ENCODE data around the gene KPNA1.
"Not testable (repeated sequence)": the region's sequence is repeated elsewhere in the genome, so short reads cannot be mapped to it uniquely, and the experiment has no call there.

Gene KPNA1

DNA sequence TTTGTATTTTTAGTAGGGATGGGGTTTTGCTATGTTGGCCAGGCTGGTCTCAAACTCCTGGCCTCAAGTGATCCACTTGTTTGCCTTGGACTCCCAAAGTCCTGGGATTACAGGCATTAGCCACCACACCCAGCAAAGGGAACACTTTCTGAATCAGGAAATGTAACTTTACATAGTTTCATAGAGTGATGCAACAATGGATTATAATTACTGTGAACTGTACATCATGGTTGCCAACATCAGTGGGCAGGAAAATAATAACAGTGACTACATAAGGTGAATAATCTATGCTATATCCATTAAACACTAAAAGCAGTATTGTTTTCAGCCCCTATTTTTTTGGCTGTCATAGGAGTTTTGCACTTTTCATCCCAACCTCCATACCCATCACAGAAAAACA is 5.0 kb upstream of the KPNA1 start:
- no peak for DNase-seq

DNA sequence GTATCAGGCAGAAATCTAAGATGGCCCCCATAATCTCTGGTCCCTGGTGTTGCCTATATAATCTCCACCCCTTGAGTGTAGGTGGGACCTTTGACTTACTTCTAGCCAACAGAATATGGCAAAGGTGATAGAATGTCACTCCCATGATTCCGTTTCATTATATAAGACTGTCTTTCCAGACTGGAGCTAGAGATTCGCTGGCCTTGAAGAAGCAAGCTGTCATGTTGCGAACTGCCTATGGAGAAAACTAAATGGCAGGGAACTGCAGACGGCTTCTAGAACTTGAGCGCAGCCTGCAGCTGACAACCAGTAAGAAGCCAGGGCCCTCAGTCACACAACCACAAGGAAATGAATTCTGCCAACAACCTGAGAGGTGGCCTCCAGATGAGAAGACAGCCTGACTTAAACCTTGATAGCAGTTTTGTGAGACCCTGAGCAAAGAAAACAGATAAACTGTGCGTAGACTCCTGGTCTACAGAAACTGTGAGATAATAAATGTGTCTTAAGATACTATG is 2.2 kb upstream of the KPNA1 start:
- no peak for DNase-seq

DNA sequence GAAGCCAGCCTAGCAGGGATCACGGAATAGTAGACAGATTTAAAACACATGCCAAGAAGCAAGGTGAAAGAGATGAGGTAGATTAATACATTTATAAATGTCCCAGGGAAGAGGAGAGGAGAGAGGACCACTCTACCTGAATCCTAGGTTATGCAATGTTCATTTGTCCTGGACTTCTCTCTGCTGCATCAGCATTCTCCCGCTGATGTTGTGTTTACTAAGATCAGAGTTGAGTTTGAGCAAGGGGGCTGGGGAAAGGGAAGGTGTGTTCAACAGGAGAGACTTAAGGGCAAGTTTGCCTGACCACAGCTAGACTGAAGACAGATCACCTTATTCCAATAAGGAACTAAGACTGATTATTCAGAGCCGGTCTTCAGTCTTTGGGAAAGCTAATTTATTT is 1.1 kb upstream of the KPNA1 start:
- DNase-seq = no peak

DNA sequence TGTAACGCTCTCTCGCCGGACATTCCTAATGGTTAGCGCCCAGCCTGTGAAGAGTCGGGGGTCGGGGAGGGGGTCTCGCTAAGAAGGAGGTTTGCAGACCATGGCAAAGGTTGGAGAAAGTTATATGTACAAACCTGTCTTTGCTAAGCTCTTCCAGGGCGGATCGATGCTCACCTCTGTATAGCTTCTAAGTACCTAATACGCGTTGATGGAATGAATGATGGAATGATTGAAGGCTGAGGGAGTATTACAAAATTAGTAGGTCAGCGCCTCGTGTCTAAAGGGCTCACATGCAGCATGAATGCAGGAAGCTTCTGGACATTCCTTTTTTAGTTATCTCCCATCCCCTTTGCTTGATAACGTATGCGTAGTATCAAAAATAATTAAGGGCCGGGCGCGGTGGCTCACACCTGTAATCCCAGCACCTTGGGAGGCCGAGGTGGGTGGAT is 305 bp upstream of the KPNA1 start:
- no peak for DNase-seq

DNA sequence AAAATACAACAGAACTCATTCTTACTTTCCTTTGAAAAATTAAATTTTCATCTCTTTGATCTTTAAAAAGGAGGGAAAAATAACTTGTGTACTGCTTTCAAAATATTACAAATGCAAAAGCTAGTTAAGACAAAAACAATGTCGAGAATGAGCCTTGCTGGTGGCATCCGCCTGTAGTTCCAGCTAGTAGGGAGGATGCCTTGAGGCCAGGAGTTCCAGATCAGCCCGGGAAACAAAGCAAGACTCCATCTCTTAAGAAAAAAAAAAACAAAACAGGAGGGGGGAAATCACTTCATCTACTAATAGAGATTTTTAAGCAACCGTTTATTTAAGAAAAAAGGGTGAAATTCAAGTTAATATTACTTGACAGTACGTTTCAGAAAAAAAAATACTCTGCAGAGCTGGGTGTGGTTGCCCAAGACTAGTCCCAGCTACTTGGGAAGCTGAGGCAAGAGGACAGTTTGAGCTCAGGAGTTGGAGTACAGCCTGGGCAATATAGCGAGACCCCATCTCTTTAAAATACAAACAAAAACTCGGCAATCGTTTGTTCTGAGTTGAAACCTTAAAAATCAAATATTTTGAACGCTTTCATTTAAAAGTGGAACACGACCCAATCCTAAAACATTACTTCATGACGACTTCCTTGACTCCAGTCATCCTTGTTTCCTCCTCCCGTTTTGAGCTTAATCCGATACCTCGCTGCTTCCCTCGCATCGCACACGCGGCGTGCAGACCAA is 1.2 kb downstream of the KPNA1 start:
- DNase-seq = no peak

DNA sequence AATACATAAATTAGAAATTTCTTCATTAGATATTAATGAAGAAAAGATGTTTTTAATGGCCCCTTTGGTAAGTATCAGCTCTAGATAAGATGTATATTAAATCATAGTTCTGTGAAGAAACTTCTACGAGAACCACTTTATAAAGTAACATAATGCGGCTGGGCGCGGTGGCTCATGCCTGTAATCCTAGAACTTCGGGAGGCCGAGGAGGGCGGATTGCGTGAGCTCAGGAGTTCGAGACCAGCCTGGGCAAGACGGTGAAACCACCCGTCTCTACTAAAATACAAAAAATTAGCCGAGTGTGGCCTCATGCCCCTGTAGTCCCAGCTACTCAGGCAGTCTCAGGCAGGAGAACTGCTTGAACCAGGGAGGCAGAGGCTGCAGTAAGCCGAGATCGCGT is 2.5 kb downstream of the KPNA1 start:
- no peak for DNase-seq

DNA sequence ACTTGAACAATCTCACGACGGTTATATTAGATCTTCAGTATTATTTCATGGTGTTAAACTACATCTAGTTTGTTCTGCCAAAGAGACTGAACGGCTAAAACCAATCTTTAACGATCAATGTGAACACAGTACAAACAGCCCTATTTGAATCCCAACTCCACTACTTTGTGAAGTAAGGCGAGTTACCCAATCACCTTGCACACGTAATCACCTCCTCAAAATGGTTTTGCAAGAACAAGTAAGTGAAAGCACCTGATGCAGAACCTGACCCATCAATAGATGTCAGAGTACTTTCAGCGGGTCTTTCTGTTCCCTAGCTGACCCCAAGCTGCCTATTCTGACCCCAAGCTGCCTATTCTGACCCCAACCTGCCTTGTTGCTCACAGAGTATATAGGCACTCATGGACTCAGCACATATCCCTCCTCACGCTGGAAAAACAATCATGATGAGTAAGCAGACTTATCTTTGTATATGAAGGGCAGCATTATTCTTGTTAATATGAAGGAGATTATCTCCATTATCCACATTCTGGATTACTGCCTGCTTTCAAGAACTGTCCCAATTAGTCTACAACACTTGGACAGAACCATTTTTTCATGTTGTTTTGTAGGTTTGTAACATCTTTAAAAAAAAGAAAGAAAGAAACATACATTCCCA is 3.7 kb downstream of the KPNA1 start:
- no peak for DNase-seq

DNA sequence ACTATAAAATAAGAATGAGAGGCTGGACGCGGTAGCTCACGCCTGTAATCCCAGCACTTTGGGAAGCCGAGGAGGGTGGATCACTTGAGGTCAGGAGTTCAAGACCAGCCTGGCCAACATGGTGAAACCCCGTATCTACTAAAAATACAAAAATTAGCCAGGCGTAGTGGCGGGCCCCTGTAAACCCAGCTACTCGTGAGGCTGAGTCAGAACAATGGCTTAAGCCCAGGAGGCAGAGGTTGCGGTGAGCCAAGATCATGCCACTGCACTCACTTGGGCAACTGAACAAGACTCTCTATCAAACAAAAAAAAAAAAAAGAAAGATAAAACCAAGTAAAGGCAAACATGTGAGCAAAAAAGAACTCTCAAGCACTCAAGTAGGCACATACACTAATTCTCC is 5.8 kb downstream of the KPNA1 start:
- DNase-seq = not testable (repeated sequence)

DNA sequence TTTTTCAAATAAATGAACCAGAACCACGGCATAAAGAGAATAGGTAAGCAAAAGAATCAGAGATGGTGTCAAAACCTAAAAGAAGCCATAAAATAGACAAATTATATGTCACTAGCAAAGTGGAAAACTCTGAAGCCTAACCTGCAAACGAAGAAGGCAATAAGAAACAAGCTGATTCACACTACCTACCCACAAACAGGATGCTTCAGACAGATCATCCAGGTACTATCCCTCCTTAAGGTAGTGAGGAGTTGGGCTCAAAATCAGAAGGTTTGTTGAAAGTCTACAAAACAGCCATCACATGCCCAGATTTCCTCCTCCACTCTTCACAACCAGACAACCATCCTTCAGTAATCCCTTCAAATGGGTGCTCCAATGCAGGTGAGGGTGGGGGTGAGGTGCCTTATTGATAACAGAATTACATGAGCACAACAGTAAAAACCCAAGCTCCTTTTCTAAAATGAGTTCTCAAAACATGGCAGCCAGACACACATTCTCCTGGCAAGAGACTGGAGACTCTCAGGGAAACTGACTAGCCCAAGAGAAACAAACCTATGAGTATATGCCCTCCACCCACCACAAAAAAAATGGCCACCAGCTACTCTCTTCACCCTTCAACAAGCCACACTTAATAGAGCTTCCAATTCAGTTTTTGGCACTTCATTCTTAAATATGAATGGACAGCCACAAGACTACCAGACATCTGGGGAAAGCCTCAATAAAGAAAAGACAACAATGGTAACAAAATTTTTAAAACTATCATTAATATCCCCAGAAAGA is 6.4 kb downstream of the KPNA1 start:
- no peak for DNase-seq

DNA sequence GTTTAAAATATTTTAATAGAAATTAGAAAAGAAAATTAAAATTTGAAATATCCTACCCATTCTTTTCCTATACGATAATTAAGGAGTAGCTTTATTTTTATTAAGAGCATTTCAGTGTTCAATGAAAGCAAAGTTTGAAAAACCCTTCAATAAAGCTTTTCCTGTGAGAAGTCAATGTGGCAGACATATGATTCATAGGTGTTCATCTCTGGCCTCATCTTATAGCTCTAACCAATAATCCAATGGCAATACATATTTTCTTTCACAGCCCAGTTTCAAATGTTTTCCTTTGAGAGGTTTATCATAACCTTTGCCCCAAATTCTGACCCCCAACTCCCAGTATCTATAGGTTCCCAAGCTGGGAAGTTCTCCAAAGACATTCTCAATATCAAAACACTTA is 8.3 kb downstream of the KPNA1 start:
- no peak for DNase-seq

DNA sequence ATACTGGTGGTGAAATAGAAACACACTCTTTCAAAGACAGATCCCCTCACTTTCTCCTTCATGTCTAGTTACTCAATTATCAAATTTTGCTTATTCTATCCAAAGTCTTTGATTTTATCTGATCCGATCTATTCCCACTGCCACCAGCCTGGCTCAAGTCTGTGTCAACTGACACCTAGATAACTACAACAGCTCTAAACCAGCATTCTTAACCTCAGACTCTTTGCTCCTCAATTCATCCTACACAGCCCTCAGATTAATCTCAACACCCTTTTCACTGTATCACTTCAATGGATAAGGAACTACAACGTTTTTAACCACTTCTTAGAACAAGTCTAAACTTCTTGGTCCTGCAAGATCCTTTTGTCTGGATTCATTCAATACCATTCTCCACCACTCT is 9.1 kb downstream of the KPNA1 start:
- DNase-seq = no peak

DNA sequence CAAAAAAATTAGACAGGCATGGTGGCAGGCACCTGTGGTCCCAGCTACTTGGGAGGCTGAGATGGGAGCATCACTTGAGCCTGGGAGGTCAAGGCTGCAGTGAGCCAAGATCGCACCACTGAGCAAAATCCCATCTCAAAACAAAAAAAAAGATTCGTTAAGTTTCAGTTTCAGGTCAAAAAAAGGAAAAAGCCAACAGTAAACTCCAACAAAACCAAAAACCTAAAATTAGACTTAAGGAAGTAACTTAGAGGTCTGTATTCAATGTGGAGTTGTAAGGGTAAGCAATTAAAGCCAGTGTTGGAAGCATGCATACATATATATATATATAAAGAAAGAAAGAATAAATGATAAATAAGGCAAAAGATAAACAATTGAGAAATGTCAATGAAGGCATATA is 11.8 kb downstream of the KPNA1 start:
- no peak for DNase-seq

DNA sequence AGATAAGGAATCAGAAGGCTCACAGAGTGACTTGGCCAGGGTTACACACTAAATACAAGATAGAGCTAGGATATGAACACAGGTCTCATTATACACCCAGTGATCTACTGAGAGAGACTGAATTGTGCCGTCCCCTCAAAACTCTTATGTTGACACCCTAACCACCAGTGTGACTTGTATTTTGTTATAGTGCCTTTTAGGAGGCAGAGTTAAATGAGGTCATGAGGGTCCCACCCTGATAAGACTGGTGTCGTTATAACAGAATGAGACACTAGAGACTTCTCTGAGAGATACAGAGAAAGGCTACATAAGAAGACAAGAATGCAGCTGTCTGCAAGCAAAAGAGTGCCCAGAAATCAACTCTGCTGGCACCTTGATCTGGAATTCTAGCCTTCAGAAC is 12.6 kb downstream of the KPNA1 start:
- no peak for DNase-seq

DNA sequence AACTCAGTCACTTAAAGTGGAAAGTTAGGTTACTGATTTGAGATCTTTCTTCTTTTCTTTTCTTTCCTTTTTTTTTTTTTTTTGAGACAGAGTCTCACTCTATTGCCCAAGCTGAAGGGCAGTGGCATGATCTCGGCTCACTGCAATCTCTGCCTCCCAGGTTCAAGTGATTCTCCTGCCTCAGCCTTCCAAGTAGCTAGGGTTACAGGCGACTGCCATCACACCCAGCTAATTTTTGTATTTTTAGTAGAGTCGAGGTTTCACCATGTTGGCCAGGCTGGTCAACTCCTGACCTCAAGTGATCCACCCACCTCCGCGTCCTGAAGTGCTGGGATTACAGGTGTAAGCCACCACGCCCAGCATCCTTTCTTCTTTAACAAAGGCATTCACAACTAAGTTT is 13.8 kb downstream of the KPNA1 start:
- not testable (repeated sequence) for DNase-seq

DNA sequence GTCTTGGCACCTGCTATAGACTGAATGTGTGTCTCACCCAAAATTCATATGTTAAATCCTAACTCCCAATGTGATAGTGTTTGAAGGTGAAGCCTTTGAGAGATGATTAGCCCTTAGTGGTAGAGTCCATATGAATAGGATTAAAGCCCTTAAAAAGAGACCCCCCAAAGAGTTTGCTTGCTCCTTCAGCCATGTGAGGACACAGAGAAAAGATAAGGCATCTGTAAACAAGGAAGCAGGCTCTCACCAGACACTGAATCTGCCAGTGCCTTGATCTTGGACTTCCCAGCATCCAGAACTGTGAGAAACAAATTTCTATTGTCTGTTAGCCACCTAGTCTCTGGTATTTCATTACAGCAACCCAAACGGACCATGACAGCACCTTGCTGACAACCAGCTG is 16.6 kb downstream of the KPNA1 start:
- no peak for DNase-seq

DNA sequence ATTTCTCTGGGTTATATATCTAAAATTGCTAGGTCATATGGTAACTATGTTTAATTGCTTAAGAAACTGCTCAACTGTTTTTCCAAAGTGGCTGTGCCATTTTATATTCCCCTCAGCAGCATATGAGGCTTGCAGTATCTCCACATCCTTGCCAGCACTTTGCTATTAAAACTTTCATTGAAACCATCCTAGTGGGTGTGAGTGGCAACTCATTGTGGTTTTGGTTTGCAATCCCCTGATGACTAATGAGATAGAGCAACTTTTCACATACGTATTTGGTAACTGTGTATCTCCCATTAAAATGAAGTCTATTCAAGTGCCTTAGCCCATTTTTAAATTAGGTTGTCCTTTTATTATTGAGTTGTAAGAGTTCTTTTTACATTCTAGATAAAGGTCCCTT is 17.3 kb downstream of the KPNA1 start:
- DNase-seq = peak; percentile 30

DNA sequence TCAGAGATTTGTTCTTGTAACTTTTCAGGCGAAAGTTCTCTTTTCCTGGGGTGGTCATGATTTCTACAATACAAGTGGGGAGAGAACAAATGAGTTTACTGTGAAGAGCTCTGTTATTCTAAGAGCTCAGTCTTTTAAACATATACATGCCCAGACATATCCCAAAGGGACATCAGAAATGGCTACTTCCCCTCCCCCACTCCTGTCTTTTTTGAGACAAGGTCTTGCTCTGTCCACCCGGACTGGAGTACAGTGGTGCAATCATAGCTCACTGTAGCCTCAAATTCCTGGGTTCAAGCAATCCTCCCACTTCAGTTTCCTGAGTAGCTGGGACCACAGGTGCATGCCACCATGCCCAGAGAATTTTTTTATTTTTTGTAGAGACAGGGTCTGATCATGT is 18.2 kb downstream of the KPNA1 start:
- no peak for DNase-seq

DNA sequence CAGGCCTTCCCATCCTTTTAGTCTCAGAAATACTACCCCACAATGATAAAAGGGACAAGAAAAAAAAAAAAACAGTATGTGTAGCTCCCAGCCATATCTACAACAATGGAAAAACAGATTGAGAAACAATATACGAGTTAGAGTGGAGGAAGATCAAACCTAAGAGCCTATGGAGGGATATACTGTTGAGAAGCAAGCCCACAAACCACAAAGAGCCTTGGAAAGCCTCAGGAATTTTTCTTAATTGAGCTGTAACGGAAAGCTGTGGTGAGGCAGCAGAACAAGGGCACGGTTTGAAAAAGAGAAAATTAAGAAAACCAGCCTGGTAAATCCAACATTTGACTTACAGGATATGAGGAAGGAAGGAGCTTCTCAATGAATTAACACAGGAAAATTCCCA is 21.4 kb downstream of the KPNA1 start:
- no peak for DNase-seq

DNA sequence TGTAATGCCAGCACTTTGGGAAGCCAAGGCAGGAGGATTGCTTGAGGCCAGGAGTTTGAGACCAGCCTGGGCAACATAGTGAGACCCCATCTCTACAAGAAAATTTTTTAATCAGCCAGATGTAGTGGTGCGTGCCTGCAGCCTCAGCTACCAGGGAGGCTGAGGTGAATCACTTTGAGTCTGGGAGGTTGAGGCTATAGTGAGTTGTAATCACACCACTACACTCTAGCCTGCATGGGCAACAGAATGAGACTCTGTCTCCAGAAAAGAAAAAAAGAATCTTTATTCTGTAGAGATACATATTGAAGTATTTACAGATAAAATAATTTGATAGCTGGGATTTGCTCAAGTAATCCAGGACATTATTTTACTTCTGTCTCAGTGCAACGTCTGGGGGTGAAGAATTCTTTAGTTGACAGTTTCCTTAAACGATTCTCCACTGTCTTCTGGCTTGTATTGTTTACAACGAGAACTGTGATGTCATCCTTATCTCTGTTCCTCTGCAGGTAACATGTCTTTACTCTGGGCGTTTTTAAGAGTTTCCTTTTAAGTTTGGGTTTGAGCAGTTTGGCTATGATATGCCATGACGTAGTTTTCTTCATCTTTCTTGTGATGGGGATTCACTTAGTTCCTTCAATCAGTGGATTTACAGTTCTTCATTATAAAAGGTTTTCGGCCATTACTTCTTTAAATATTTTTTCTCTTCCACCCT is 26.3 kb downstream of the KPNA1 start:
- DNase-seq = no peak

DNA sequence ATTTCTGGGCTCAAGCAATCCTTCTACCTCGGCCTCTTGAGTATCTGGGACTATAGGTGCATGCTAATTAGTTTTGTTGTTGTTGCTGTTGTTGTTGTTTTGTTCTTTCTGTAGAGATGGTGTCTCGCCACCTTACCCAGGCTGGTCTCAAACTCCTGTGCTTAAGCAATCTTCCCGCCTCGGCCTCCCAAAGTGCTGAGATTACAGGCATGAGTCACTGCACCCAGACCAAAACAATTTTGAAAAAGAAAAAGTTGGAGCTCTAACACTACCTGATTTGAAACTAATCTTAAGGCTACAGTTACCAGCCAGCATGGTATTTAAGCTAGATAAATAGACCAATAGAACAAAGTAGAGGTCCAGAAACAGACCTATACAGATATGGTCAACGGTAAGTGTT is 29.8 kb downstream of the KPNA1 start:
- no peak for DNase-seq

DNA sequence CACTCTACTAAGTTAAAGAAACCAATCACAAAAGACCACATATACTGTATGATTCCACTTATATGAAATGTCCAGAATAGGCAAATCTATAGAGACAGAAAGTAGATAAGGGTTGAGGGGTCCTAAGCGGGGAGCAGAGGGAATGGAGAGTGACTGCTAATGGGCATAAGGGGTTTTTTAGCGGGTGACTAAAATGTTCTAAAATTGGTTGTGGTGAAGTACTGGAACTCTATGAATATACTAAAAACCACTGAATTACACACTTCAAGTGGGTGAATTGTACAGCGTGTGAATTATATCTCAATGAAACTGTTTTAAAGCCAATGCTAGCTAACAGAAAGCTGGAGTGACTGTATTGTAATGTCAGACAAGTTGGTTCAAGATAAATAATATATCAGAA is 33.3 kb downstream of the KPNA1 start:
- DNase-seq = no peak

DNA sequence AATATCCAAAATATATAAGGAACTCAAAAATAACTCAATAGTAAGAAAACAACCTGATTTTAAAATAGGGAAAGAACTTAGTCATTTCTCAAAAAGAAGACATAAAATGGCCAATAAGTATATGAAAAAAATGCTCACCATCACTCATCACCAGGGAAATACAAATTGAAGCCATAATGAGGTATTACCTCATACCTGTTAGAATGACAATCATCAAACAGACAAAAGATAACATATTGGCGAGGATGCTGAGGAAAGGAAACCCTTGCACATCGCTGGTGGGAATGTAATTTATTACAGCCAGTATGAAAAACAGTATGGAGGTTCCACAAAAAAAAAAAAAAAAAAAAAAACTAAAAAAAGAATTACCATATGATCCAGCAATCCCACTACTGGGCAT is 38.2 kb downstream of the KPNA1 start:
- no peak for DNase-seq

DNA sequence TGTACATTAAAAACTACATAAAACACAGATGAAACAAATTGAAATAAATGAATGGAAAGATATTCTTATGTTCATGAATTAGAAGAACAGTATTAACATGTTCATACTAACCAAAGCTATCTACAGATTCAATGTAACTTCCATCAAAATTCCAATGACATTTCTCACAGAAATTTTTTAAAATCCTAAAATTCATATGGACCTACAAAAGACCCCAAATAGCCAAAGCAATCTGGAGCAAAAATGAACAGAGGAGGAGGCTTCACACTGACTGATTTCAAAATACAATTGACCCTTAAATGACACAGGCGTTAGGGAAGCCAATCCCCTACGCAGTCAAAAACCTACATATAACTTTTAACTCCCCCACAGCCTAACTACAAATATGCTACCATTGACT is 39.4 kb downstream of the KPNA1 start:
- no peak for DNase-seq
